Esophagus muscularis mucosa (tissue), 4 donors: ENCODE data around the gene EMP1.

ENCODE experiments used
- CTCF ChIP-seq, 3 experiments: fragments of 200-600 bp in 2 of 3; fragments of 450-650 bp in 1 of 3; sonication (generic) in 2 of 3; IDR thresholded peaks; one replicate each; pipeline ENCODE4 v1.5.1; 2017 to 2019; ENCODE audit warnings: antibody characterized with exemption in 3 of 3, mild to moderate bottlenecking in 2 of 3, moderate library complexity in 1 of 3
- EP300 ChIP-seq: sonication (generic); formaldehyde crosslinking; IDR thresholded peaks from one replicate; pipeline ENCODE4 v1.6.1; 2017; ENCODE audit warnings: antibody characterized with exemption
- POLR2A ChIP-seq: fragments of 450-650 bp; IDR thresholded peaks from one replicate; pipeline ENCODE4 v1.6.1; 2017; ENCODE audit warnings: antibody characterized with exemption, moderate library complexity, mild to moderate bottlenecking, low read depth
- POLR2AphosphoS5 ChIP-seq, 2 donors: sonication (generic); formaldehyde crosslinking; IDR thresholded peaks; one replicate each; pipeline ENCODE4 v1.6.1; 2017; ENCODE audit warnings: antibody characterized with exemption in 2 of 2

GRCh38 chr12:13167226-13167625 is 29.3 kb upstream of the EMP1 start:
- no peak for TF ChIP-seq EP300
- no peak for TF ChIP-seq CTCF (IDR thresholded peaks at IDR 0.05)
- no peak for TF ChIP-seq POLR2A
- no peak for TF ChIP-seq POLR2AphosphoS5 (IDR thresholded peaks at IDR 0.05)
